ENCODE data around the gene RAPGEF6.

DNA sequence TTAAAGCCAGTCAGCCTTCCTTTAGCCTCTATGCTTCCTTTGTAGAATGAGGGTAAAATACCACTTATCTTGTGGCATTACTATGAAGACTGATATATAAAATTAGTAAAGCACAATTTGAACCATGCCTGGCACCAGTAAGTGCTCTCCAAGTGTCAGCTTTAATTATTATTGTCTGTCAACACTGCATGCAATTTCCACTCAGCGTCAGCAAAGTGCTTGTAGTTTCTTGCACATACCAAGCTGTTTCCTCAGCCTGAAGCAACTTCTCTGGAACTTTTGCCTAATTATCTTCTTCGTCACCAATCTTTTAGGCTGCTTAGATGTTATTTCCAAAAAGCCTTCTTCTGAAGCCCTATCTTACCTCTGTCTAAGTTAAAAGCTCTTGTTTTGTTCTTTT is 193.8 kb downstream of the RAPGEF6 start:
- TF ChIP-seq POLR2A (IDR thresholded peaks at IDR 0.05) = no peak
- TF ChIP-seq, protein P1, sequence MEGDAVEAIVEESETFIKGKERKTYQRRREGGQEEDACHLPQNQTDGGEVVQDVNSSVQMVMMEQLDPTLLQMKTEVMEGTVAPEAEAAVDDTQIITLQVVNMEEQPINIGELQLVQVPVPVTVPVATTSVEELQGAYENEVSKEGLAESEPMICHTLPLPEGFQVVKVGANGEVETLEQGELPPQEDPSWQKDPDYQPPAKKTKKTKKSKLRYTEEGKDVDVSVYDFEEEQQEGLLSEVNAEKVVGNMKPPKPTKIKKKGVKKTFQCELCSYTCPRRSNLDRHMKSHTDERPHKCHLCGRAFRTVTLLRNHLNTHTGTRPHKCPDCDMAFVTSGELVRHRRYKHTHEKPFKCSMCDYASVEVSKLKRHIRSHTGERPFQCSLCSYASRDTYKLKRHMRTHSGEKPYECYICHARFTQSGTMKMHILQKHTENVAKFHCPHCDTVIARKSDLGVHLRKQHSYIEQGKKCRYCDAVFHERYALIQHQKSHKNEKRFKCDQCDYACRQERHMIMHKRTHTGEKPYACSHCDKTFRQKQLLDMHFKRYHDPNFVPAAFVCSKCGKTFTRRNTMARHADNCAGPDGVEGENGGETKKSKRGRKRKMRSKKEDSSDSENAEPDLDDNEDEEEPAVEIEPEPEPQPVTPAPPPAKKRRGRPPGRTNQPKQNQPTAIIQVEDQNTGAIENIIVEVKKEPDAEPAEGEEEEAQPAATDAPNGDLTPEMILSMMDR (IDR thresholded peaks at IDR 0.05) = no peak

All from heart left ventricle (tissue), 13 donors.